Measurements from ENCODE around the gene GLTPD2.

The GLTPD2 gene

GRCh38 chr17:4788807-4789700, at the start of gene GLTPD2:
TSS of gene GLTPD2 (plus strand) at chr17:4788964. CDS start at chr17:4789012, 48 bp downstream.
- in situ Hi-C loops (cut with MboI; ENCODE audit: low sequenced_read_pairs): no loop called here

- in situ Hi-C loops (cut with MboI; ENCODE audit: low sequenced_read_pairs): no loop called here
Measured at GRCh38 chr17:4739122-4740024, 49.4 kb upstream of the GLTPD2 start, which contains the start of the genes CXCL16 and ZMYND15. TSS of gene CXCL16 (minus strand) at chr17:4739928. CDS start at chr17:4739339, 589 bp downstream. TSS of gene ZMYND15 (plus strand) at chr17:4739833. CDS start at chr17:4740549, 716 bp downstream.

DNA sequence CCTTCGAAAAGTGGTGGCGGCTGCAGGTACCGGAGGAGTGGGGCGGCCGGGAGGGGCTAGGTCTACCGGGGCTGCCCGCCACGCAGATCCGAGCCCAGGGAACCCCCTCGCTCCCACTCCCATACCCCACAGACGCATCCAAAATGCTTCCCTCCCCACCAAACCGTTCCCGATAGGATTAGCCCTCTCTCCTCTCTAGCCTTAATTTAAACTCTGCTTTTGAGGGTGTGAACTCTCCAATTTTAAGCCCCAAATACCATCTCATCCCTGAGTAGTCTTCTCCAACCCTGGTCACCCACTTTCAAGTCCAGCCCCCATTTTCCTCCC, 48.8 kb upstream of the GLTPD2 start:
- in situ Hi-C loops (cut with MboI; ENCODE audit: low sequenced_read_pairs): no loop called here

- in situ Hi-C loops (cut with MboI; ENCODE audit: low sequenced_read_pairs): no loop called here
Measured at GRCh38 chr17:4740584-4740983, 48.2 kb upstream of the GLTPD2 start.

- in situ Hi-C loops (cut with MboI; ENCODE audit: low sequenced_read_pairs): no loop called here
Measured at GRCh38 chr17:4741544-4741943, 47.2 kb upstream of the GLTPD2 start.

- in situ Hi-C loops (cut with MboI; ENCODE audit: low sequenced_read_pairs): no loop called here
Measured at GRCh38 chr17:4742133-4742532, 46.6 kb upstream of the GLTPD2 start.

- in situ Hi-C loops (cut with MboI; ENCODE audit: low sequenced_read_pairs): no loop called here
Measured at GRCh38 chr17:4742629-4743028, 46.1 kb upstream of the GLTPD2 start.

DNA sequence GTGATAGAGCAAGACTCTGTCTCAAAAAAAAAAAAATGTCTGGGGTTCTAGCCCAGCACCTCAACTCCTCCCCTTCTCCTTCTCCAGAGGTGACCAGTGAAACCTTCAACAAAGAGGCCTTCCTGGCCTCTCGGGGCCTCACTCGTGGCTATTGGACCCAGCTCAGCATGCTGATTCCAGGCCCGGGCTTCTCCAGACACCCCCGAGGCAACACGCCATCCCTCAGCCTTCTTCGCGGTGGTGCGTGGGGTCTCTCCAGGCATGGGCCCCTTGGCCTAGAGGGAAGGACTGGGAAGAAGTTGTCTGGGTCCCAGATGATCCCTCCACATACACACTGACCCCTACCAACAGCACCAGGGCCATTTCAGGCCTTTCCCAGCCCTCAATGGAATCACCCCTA, 45.5 kb upstream of the GLTPD2 start:
- in situ Hi-C loops (cut with MboI; ENCODE audit: low sequenced_read_pairs): no loop called here

DNA sequence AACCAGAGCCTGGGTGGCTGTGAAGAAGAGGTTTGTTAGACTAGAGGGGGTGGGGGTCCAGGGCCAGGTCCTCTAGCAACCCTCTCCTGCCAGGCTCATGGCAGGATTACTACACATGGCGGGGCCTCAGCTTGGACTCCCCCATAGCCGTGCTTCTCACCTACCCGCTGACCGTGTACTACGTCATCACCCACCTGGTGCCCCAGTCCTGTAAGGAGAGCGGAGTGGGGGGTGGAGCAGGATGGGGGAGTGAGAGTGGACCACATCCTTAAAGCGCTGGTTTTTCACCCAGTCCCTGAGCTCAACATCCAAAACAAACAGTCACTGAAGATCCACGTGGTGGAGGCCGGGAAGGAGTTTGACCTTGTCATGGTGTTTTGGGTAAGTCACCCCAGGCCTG, 44.9 kb upstream of the GLTPD2 start:
- in situ Hi-C loops (cut with MboI; ENCODE audit: low sequenced_read_pairs): no loop called here

DNA sequence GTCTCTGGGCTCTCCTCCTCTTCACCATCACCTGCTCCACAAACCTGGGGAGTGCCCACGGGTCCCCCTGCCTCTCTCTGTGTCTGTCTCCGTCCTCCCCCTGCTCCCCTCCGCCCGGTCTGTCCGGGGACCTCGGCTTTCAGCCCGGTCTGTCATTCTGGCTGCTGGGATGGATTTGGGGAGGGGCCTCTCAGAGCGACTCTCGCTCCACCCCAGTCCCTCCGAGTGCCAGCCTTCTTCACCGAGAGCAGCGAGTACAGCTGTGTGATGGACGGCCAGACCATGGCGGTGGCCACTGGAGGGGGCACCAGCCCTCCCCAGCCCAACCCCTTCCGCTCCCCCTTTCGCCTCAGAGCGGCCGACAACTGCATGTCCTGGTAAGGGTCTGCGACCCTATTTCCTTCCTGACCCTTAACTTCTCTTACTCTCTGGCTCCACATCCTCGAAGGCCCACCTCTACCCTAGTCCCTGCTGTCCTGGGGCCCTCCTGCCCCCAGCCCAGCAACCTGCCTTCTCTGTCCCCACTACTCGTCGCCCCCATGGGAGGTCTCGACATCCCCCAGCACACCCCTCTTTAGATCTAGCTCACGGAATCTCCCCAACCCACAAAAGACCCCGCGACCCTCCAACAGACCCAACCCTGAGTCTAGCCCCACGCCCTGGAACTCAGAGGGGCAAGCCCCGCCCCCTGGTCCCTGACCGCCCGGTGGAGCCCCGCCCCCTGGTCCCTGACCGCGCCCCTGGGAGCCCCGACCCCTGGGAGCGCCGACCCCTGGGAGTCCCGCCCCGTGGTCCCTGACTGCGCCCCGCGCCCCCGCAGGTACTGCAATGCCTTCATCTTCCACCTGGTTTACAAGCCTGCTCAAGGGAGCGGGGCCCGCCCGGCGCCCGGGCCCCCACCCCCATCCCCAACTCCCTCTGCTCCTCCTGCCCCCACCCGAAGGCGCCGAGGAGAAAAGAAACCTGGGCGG, 43.5 kb upstream of the GLTPD2 start:
- in situ Hi-C loops (cut with MboI; ENCODE audit: low sequenced_read_pairs): no loop called here

DNA sequence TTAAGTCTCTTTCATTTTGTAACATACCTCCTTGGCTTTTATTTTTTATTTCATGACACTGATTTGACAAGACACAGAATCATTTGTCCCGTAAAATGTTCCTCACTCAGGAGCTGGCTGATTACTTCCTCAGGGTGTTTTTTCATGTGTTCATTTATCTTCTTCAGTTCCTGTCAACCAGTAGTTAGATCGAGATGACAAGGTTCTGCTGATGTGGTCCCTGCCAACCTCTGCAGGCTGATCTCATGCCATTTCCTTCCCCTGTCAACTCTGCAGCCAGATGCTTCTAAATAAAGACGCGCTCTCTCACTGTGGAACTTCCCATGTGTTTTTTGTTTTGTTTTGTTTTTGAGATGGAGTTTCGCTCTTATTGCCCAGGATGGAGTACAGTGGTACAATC, 40.9 kb upstream of the GLTPD2 start:
- in situ Hi-C loops (cut with MboI; ENCODE audit: low sequenced_read_pairs): no loop called here

GRCh38 chr17:4748686-4749085, 40.1 kb upstream of the GLTPD2 start:
- in situ Hi-C loops (cut with MboI; ENCODE audit: low sequenced_read_pairs): no loop called here

- in situ Hi-C loops (cut with MboI; ENCODE audit: low sequenced_read_pairs): no loop called here
Measured at GRCh38 chr17:4750606-4751005, 38.2 kb upstream of the GLTPD2 start.

GRCh38 chr17:4751932-4752331, 36.8 kb upstream of the GLTPD2 start:
- in situ Hi-C loops (cut with MboI; ENCODE audit: low sequenced_read_pairs): no loop called here

GRCh38 chr17:4753392-4753791, 35.4 kb upstream of the GLTPD2 start:
- in situ Hi-C loops (cut with MboI; ENCODE audit: low sequenced_read_pairs): no loop called here

- in situ Hi-C loops (cut with MboI; ENCODE audit: low sequenced_read_pairs): no loop called here
Measured at GRCh38 chr17:4759776-4760236, 29.0 kb upstream of the GLTPD2 start.

DNA sequence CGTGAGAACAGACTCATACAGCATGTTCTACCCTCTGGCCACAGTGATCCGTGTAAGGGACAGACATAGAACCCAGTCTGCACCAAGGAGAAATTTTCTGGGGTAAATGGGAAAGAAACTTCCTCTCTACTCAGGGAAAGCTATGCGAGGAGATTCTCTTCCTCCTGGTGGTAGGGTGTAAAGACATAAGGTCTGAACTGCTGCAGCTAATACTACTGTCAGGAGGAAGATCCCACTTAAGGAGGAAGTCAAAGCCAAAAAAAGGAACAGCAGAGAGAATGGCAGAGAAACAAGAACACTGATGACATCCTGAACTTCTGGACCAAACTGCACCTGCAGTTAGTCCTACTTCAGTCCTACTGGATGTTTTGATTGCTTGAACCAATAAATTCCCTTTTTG, 24.2 kb upstream of the GLTPD2 start:
- in situ Hi-C loops (cut with MboI; ENCODE audit: low sequenced_read_pairs): no loop called here

GRCh38 chr17:4766201-4766600, 22.6 kb upstream of the GLTPD2 start:
- in situ Hi-C loops (cut with MboI; ENCODE audit: low sequenced_read_pairs): no loop called here

DNA sequence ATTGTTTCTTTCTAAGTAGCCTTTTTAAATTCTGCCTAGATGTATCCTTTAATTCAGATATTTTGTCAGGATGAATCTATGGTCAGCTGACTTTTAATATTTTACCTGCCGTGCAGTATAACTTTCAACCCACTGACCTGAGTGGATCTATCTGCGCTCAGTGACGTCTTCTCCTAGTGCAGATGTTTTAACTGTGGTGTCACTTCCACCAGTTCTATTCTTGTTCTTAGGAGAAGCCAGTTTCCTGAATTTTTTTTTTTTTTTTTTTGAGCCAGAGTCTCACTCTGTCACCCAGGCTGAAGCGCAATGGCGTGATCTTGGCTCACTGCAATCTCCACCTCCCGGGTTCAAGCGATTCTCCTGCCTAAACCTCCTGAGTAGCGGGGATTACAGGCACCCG, 22.0 kb upstream of the GLTPD2 start:
- in situ Hi-C loops (cut with MboI; ENCODE audit: low sequenced_read_pairs): no loop called here

- in situ Hi-C loops (cut with MboI; ENCODE audit: low sequenced_read_pairs): no loop called here
Measured at GRCh38 chr17:4768298-4768697, 20.5 kb upstream of the GLTPD2 start.

Measured in HL-60/S4 (cell line).